Retinal pigment epithelial cell (primary cell): ENCODE data around the gene EME2.

Experiments
- DNase-seq: peaks from one replicate; pipeline ENCODE4 v3.0.0-alpha.2; 2010; ENCODE audit warnings: low read depth
- H3K4me3 ChIP-seq: 2 replicates; pipeline ENCODE4 v1.5.1; 2011; ENCODE audit warnings: mild to moderate bottlenecking, low read length, control low read depth, moderate library complexity
- CTCF ChIP-seq: conservative IDR thresholded peaks from 2 replicates; pipeline ENCODE4 v1.5.1; 2011; ENCODE audit warnings: low read depth, low read length, control low read depth, inconsistent platforms

The EME2 gene

DNA sequence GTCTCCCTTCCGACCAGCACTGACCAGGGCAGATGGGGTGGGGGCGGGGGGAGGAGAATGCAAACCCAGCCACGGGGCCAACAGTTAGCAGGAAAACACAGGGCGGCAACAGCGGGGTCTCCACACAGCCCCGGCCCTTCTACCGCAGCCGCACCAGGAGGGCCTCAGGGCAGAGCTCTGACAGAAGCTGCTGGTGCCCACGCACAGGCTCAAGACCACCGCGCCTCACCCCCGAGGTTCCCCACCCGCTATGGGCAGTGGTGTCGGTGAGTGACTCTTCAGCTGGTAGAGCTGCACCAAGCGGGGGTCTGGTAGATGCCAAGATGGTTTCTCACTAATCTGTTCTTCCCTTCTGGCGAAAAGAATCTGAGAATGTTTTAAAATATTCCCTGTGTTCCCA is 37.9 kb downstream of the EME2 start:
- H3K4me3 ChIP-seq = no peak overlapping the region
- DNase-seq = no peak
- TF ChIP-seq CTCF = no peak

- H3K4me3 ChIP-seq = no peak overlapping the region
- DNase-seq = no peak
- peak; percentile 61 for TF ChIP-seq CTCF
These were observed 40.1 kb downstream of the EME2 start for GRCh38 chr16:1812732-1813163.

DNA sequence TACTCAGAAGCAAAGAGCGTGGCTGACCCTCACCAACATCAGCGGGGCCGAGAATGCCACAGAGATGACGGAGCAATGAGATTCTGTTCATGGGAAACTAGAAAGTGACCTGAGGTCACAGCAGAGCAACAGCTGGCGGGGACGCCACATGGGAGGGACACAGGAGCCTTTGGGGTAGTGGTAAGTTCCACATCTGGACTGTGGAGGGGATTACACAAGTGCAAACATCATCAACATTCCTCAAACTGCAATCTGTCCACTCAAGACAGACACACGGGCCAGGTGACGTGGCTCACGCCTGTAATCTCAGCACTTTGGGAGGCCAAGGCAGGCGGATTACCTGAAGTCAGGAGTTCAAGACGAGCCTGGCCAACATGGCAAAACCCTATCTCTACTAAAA is 42.9 kb downstream of the EME2 start:
- no peak for TF ChIP-seq CTCF
- DNase-seq = no peak
- no peak overlapping the region for H3K4me3 ChIP-seq

- no peak overlapping the region for H3K4me3 ChIP-seq
- DNase-seq = no peak
- TF ChIP-seq CTCF = no peak
These were observed 44.0 kb downstream of the EME2 start for GRCh38 chr16:1816396-1817275.

- TF ChIP-seq CTCF = no peak
- no peak for DNase-seq
- no peak overlapping the region for H3K4me3 ChIP-seq
These were observed 44.6 kb downstream of the EME2 start for GRCh38 chr16:1817276-1817589.

- TF ChIP-seq CTCF = no peak
- no peak overlapping the region for H3K4me3 ChIP-seq
- DNase-seq = no peak
These were observed 45.1 kb downstream of the EME2 start for GRCh38 chr16:1817716-1818115.

DNA sequence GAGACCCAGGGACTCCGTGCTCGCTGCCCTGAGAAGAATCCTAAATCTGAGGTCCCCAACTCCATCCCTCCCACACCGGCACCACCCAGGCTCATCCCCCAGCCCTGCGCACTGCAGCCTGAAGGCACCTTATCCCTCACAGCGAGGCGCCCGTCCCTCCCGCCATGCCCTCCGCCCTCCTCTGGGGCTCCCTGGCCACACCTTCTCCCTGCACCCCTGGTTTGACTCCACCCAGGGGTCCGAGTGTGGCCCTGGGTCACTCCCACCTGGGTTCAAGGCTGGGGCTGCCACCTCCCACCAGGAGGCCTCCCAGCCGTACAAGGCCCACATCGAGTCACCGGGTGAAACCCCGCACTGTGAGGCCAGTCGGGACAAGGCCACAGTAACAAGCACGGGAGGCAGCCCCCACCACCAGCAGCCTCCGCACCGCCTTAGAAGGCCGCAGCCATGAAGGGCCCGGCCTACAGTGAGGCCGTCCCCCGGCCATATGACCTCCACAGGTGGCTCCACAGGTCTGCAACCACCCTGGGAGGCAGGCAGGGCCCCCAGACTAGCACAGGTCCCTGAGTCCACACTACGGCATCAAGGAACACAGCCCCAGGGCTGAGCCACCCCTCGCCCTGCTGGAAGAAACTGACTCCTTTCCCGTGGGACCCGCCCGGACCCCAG is 45.7 kb downstream of the EME2 start:
- no peak for DNase-seq
- no peak for TF ChIP-seq CTCF

More for the DNA sequence above, 45.7 kb downstream of the EME2 start:
- no peak overlapping the region for H3K4me3 ChIP-seq
